GM19455 (cell line): ENCODE data around the gene FAM200A.
"Not testable (repeated sequence)": the region's sequence is repeated elsewhere in the genome, so short reads cannot be mapped to it uniquely, and the experiment has no call there.

ENCODE experiments used
- ATAC-seq: cut with Tn5 transposase; IDR thresholded peaks from one replicate; pipeline ENCODE4 v1.9.1; 2021; ENCODE audit not compliant: unreplicated experiment

FAM200A gene

DNA sequence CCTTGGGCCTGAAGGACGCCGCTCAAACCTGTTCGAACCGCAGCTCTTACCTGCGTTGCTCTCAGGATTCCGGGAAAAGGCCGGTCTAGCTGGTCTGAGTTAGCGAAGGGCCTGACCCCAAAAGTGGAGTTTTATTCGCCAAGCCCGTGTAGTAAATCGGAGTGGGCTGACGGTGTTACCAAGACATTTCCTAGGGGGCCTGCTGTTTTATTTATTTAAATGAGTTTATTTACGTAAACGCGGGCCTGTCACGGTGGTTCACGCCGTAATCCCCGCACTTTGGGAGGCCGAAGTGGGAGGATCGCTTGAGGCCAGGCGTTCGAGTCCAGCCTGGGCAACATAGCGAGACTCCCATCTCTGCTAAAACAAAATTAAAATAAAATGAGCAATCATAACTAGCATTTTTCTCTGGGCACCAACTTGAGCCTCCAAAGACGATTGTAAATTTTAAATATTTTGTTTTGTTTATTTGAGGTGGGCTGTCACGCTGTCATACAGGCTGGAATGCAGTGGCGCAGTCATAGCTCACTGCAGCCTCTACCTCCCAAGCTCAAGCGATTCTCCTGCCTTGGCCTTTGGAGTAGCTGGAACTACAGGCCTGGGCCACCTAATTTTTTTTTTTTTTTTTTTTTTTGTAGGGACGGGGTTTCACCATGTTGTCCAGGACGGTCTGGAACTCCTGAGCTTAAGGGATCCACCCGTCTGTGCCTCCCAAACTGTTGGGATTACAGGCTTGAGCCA lies 7.4 kb upstream of the FAM200A start:
- no peak for ATAC-seq

DNA sequence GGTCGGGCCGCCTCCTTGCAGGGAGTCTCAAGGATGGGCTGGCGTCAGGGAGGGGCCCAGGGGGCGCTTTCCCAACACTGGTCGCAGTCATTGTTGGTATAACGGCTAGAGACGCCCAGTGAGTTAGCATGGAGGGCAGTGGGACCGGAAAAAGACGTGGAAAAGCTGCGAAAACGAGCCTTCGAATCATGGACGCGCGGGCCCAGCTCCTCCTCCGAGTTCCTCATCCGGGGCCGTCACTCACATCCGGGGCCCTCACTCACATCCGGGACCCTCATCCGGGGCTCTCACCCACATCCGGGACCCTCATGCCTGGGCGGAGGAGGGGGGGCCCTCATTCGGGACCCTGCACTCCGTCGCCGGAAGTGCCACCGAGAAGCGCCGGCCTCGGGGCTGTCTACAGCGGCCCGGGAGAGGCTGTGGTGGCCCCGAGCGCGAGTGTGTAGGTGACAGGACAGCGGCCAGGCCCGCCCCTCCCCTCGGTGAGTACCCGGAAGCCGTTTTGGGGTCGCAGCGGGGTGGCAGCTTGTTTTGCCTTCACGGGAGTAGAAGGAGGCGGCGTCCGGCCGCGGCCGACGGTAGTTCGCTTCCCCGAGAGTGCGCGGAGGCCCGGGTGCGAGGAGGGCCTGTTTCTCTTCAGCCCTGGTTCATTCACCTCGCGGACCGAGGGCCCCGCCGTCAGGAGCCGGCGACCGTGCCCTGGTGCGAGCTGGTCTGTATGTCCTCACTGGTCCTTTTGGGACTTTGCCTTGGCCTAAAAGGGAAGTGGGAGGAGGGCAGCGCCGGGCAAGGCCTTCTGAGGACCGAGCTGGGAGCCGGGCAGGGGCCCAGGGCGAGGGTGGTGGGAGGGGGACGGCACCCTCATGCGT lies 6.6 kb upstream of the FAM200A start, which contains the start of gene ZNF655:
ZNF655 (plus strand) TSS at position 337 of the 869 bp plus-strand sequence. CDS start 1,918 bp downstream, outside the sequence.
- ATAC-seq, result peak; percentile 81

DNA sequence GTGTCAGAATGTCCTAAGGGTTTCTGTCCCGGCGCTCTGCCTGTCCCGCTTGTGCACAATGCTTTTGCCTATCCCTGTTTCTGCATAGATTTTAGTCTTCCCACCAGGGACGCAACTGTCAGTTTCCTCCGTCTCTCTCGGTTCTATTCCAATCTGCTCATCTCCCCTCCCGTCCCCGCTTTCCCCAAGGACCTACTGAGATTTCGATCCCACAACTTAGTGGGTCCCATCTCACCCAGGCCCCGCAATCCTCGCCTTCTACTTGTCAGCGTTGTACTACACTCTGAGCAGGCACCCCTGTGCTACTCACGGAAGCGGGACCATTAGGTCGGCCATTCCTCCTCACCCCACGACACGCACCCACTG lies 6.0 kb upstream of the FAM200A start:
- ATAC-seq, result peak; percentile 60

DNA sequence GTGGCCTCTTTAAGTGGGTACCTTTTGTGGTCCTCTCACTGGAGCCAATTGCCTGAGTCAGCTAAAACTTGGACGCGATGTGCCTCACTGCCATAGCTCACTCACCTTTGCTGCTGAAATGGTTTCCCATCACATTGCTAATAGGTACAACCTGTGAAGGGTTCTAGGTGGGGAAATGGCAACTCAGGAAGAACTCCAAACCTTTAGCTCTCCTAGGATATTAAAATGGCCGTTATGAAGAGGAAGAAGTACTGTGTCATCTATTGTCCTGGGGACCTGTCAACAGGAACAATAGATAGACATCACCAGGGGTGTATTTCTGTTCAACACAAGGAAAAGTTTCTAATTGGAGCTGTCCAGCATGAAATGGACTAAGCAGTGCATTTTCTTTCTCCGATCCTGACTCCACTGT lies 5.3 kb upstream of the FAM200A start:
- no peak for ATAC-seq

DNA sequence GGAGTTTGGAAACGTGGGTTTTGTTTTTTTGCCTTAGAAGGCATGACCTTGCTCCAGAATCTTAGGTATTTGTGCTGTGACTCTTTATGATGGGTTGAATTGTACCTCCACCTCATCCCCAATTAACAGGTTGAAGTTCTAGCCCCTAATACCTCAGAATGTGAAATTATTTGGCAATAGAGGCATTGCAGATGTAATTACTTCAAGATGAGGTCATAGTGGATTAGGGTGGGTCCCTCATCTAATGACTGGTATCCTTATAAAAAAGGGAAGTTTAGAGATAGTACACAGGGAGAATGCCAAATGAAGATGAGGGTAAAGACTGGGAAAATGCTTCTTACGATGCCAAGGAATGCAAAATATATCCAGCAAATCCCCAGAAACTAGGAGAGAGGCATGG lies 3.0 kb upstream of the FAM200A start:
- no peak for ATAC-seq

DNA sequence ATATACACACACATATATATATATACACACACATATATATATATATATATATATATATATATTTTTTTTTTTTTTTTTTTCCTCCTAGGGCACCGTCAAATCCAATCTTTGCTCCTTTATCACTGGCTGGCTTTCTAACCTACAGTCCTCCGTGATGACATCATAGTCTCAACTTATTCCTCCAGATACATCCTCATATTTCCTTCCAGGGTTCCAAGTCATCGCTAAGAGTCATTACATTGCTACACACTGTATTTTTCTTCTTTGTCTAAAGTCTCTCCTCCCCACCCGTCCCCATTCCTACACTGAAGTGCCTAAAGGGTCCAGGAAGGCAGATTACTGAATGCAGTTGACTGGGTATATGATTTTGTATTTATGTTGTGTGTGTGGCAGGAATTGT lies 1.1 kb upstream of the FAM200A start:
- no peak for ATAC-seq

DNA sequence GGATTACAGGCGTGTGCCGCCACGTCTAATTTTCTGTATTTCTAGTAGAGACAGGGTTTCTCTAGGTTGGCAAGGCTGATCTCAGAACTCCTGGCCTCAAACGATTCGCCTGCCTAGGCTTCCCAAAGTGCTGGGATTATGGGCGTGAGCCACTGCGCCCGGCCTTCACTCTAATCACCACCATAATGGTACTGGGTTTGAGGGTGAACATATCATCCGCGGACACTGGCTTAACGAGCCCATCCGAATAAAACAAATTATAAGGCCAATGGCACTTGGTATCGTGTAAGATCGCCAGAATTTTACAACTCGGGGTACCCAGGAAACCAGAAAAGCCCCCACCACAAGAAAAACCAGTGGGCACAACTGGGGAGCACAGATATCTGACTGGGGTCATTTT lies 580 bp downstream of the FAM200A start:
- ATAC-seq, result peak; percentile 14

DNA sequence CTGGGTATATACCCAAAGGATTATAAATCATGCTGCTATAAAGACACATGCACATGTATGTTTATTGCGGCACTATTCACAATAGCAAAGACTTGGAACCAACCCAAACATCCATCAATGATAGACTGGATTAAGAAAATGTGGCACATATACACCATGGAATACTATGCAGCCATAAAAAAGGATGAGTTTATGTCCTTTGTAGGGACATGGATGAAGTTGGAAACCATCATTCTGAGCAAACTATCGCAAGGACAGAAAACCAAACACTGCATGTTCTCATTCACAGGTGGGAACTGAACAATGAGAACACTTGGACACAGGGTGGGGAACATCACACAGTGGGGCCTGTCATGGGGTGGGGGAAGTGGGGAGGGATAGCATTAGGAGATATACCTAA lies 2.4 kb downstream of the FAM200A start:
- not testable (repeated sequence) for ATAC-seq

DNA sequence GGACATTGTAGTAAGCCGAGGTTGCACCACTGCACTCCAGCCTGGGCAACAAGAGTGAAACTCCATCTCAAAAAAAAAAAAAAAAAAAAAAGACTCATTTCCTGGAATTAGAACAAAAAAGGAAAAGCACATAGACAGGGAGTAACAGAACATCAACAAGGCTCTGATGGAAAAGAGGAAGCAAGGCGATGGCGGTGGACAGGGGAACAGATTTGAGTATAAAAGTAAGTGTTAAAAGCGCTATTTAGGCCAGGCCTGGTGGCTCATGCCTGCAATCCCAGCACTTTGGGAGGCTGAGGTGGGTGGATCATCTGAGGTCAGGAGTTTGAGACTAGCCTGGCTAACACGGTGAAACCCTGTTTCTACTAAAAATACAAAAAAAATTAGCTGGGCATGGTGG lies 6.6 kb downstream of the FAM200A start:
- not testable (repeated sequence) for ATAC-seq

DNA sequence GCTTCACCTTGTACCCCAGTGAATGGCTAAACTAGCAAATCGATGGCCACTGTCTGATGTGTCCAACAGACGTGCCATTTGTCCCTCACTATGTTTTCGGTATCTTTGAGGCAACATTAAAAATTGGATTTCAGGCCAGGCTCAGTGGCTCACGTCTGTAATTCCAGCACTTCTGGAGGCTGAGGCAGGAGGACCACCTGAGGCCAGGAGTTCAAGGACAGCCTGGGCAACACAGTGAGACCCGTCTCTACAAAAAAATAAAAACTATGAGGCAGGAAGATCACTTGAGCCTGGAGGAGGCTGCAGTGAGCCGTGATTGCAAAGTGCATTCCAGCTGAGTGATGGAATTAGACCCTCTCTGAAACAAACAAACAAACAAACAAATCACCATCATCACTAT lies 8.0 kb downstream of the FAM200A start:
- ATAC-seq, result no peak

DNA sequence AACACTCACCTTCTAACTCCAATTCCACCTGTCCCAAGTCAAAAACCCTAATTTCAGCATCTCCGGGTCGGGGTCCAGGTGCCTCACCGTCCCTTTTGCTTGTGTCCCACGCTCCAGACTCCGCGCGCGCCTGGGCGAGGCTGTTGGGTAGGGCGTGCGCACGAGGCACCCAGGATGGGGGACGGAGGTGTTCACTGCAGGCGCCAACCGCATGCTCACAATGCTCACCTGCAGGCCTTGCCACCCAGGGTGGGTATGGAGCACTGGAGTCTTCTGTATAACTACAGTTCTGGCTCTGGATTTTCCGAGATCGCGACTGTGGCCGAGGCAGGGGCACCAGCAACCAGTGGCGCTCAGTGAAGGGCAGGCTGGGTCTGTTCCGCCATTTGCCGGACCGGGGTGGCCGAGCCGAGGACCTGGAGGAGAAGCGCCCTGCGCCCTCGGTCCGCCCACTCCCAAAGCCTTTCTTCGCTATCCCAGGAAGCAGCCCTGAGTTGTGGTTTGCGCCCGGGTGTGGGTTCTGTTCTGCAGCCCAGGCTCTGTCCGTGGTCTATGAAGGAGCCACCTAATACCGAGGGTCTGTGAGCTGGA lies 8.7 kb downstream of the FAM200A start:
- no peak for ATAC-seq

DNA sequence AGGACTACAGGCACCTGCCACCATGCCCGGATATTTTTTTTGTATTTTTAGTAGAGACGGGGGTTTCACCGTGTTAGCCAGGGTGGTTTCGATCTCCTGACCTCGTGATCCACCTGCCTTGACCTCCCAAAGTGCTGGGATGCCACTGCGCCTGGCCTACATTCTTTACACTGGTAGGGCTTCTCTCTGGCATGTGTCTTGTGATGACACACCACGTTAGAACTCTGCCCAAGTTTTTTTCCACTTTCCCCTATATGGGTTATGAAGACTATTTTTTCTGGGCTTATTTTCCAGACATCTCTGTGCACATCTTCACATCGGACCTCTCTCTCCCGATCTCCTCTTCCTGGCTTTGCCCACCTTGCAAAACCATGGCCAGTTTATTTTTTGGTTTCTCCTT lies 10.7 kb downstream of the FAM200A start:
- ATAC-seq, result no peak

DNA sequence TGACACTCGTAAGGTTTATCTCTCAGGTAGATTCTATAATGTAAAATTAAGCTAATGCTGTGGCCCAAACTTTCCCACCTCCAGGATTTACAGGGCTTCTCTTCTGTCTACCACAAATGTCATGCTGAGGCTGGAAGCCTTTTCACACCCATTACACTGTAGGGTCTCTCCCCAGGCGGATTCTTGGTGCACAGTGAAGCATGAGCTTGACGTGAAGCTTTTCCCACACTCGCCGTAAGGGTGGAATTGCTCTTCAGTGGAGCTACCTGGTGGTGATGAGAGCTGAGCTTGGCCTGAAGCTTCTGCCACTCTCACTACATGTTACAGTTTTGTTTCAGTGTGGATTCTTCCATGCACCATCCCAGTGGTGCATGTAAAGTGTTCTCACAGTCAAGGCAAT lies 11.4 kb downstream of the FAM200A start:
- no peak for ATAC-seq

DNA sequence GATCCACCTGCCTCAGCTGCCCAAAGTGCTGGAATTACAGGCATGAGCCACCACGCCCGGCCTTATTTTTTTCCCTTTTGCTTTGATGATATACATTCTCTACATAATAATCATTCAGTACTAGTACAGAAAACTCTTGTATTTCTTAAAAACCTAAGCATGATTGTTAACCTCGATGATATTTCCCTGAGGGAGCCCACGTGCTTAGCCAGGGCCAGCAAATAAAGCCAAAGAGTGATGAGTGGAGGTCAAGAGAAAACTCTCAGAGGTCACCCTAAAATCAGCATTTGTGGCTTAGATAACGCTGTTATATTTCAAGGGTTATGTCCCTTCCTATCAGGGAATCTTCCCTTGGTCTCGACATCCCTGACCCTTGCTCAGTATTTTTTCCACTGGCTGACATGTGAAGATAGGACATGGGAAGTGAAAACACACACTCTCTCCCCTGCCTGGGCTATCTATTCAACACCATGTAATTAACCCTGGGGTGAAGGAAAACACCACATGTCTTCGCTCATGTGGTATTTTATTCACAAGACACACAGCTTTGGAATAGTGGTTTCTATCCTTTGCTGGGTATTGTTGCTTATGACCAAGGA lies 12.6 kb downstream of the FAM200A start:
- no peak for ATAC-seq

DNA sequence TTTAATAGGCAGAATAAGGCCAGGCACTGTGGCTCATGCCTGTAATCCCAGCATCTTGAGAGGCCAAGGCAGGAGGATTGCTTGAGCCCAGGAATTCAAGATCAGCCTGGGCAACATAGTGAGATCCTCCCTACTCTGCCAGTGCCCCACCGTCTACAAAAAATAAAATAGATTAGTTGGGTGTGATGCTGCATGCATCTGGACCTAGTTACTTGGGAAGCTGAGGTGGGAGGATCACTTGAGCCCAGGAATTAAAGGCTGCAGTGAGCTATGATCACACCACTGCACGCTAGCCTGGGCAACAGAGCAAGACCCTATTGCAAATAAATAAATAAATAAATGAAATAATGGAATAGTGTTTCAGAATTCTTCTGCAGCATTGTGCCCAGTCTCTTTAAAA lies 16.2 kb downstream of the FAM200A start:
- ATAC-seq, result no peak

DNA sequence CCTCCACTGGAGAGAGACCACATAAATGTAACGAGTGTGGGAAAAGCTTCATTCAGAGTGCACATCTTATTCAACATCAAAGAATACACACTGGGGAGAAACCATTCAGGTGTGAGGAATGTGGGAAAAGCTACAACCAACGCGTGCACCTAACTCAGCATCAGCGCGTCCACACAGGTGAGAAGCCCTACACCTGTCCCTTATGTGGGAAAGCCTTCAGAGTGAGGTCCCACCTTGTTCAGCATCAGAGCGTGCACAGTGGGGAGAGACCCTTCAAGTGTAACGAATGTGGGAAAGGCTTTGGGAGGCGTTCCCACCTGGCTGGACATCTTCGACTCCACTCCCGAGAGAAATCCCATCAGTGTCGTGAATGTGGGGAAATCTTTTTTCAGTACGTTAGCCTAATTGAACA lies 20.6 kb downstream of the FAM200A start:
- ATAC-seq, result no peak

DNA sequence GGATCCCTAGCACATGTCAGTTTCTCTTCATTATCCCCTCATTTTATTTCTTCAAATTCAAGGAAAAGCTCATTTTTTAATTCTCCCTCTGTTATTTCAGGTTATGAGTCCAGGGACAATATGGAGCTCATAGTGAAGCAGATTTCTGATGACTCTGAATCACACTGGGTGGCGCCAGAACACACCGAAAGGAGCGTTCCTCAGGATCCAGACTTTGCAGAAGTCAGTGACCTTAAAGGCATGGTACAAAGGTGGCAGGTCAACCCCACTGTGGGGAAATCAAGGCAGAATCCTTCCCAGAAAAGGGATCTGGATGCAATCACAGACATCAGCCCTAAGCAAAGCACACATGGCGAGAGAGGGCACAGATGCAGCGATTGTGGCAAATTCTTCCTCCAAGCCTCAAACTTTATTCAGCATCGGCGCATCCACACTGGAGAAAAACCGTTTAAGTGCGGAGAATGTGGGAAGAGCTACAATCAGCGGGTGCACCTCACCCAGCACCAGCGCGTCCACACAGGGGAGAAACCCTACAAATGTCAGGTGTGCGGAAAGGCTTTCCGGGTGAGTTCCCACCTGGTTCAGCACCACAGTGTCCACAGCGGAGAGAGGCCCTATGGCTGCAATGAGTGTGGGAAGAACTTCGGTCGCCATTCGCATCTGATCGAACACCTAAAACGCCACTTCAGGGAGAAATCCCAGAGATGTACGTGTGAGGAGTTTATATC lies 26.0 kb downstream of the FAM200A start:
- ATAC-seq, result no peak

DNA sequence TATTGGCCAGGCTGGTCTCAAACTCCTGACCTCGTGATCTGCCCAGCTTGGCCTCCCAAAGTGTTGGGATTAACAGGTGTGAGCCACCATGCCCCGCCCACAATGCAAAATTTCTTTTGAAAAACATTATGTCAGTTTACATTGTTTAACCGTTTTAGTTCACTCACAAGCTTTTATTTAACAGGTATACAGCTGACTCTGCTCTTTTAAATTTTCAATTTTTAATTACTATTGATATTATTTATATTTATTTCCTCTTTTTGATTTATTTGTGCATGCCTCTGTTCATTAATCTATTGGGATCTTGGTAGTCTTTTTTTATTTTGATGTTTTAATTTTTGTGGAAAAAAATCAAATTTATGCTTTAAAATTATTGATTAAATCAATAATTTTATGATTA lies 30.5 kb downstream of the FAM200A start:
- ATAC-seq, result no peak

DNA sequence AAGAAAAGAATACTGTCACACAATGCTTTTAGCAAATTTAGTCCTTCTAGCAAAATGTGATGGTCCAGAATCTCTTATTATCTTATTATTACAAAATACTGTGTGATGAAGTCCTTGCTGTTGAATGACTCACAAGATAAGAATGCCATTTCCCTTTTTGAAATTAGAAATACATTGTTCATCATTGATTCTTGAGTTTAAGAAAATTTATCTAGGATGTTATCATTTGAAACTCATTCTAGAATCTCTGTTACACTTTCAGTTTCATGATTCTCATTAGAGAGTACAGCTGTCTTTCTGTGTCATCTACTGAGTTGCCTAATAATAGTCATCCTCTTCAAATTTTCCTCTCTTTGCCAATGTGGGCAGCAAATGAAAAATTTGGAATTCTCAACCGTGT lies 37.9 kb downstream of the FAM200A start:
- no peak for ATAC-seq

DNA sequence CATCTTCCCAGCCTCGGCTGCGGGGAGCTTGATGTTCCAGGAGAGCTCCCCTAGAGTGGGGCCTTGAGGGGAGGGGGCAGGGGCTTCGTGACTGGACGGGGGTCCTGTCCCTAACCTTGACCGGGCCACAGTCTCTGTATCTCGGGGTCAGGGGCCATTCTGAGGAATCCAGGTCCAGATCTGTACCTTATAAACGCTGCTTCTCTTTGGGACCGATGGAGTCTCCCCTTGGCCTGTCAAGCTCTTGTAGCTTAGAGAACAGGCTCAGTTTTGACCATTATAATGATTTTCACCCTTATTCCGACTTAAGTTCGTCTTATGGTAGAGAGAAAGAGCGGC lies 46.6 kb downstream of the FAM200A start:
- peak; percentile 2 for ATAC-seq
